A673 (cell line): ENCODE data around the gene TPM1. TPM values are rescaled to one million over a fixed set of nuclear protein-coding genes. Genes with fewer than 3 reads are reported as not detected.

ENCODE experiments used
- BruUV-seq: library from RNA; stranded (reverse); fragments of 400-500 nt; replicated peaks from 2 replicates; lab custom pipeline; 2021; lab: Mats Ljungman, UMichigan
- CTCF ChIA-PET: fragments of 300-600 bp; sonication (Branson Sonifier 250); formaldehyde crosslinking; loops from one replicate; lab custom pipeline; 2022; ENCODE audit warnings: antibody characterized with exemption; lab: Charles Lee
- POLR2A ChIA-PET: fragments of 300-600 bp; sonication (Branson Sonifier 250); formaldehyde crosslinking; loops from one replicate; lab custom pipeline; 2022; ENCODE audit warnings: antibody characterized with exemption; ENCODE audit not compliant: low non-redundant PET; lab: Charles Lee
- DNase-seq: peaks from one replicate; pipeline ENCODE4 v3.0.0-alpha.2; 2015; ENCODE audit warnings: low spot score
- H3K27ac ChIP-seq: fragments of 200-600 bp; sonication (generic); 2 replicates; pipeline ENCODE4 v1.5.1; 2016; ENCODE audit warnings: mixed run types, low read depth, mild to moderate bottlenecking, mixed read lengths, antibody characterized with exemption, low read length; ENCODE audit not compliant: poor library complexity, severe bottlenecking
- H3K27me3 ChIP-seq: fragments of 200-600 bp; sonication (generic); replicated peaks from 2 replicates; pipeline ENCODE4 v1.6.1; 2017; ENCODE audit warnings: mixed run types, low read depth, mild to moderate bottlenecking, mixed read lengths, antibody characterized with exemption, low read length; ENCODE audit not compliant: insufficient read depth, poor library complexity
- H3K36me3 ChIP-seq: fragments of 200-600 bp; sonication (generic); 2 replicates; pipeline ENCODE4 v1.6.1; 2016; ENCODE audit warnings: mixed run types, mild to moderate bottlenecking, mixed read lengths, antibody characterized with exemption, low read length; ENCODE audit not compliant: insufficient read depth, poor library complexity, severe bottlenecking
- H3K4me1 ChIP-seq: fragments of 200-600 bp; sonication (generic); 2 replicates; pipeline ENCODE4 v1.6.1; 2017; ENCODE audit warnings: mixed run types, mild to moderate bottlenecking, mixed read lengths, antibody characterized with exemption, low read length; ENCODE audit not compliant: insufficient read depth, poor library complexity, severe bottlenecking
- H3K4me3 ChIP-seq: fragments of 200-600 bp; sonication (generic); 2 replicates; pipeline ENCODE4 v1.5.1; 2016; ENCODE audit warnings: low read depth, mixed run types, mild to moderate bottlenecking, mixed read lengths, low read length; ENCODE audit not compliant: poor library complexity, severe bottlenecking
- H3K9me3 ChIP-seq: fragments of 200-600 bp; sonication (generic); 2 replicates; pipeline ENCODE4 v1.6.1; 2016; ENCODE audit warnings: mixed run types, low read depth, mild to moderate bottlenecking, mixed read lengths, antibody characterized with exemption, low read length; ENCODE audit not compliant: poor library complexity, severe bottlenecking
- CTCF ChIP-seq: fragments of 300-800, 200-600 bp; sonication (generic); conservative IDR thresholded peaks from 2 replicates; pipeline ENCODE4 v1.5.1; 2017; ENCODE audit warnings: low read depth, mild to moderate bottlenecking, antibody characterized with exemption, low read length, moderate library complexity, mixed read lengths
- EZH2 ChIP-seq: fragments of 200-600 bp; sonication (generic); IDR thresholded peaks from 2 replicates; pipeline ENCODE4 v1.6.1; 2017; ENCODE audit warnings: borderline replicate concordance, low read depth, mild to moderate bottlenecking, mixed read lengths, antibody characterized with exemption, low read length; ENCODE audit not compliant: poor library complexity, severe bottlenecking
- intact Hi-C: fragments of 100-400 bp; cut with micrococcal nuclease; formaldehyde crosslinking; loops from one replicate; pipeline ENCODE4 v1.10.0; 2022; ENCODE audit not compliant: unreplicated experiment
- total RNA-seq: library from RNA; stranded (reverse); gene quantifications from 2 replicates; pipeline ENCODE4 v1.2.3, GENCODE V29; 2021

Gene TPM1
- total RNA-seq, 1 experiment from 2014 or later, result 31.2 TPM

- H3K9me3 ChIP-seq, result no peaks in the 10 kb centered on the region
- H3K27ac ChIP-seq, result no peak overlapping the region
- BruUV-seq, result no TSS peak
- ChIA-PET POLR2A (no interaction called here), CTCF (no interaction called here)
- TF ChIP-seq EZH2 (no peak), CTCF (no peak)
- H3K27me3 ChIP-seq, result no peaks in the 10 kb centered on the region
- H3K4me3 ChIP-seq, result no peak overlapping the region
- H3K4me1 ChIP-seq, result no peaks in the 10 kb centered on the region
- no peaks in the 10 kb centered on the region for H3K36me3 ChIP-seq
- intact Hi-C loops, result no loop called here
- DNase-seq, result no peak
These were observed 29.6 kb downstream of the TPM1 start for GRCh38 chr15:63072023-63072650.

- BruUV-seq, result no TSS peak
- intact Hi-C loops, result no loop called here
- ChIA-PET POLR2A (no interaction called here), CTCF (no interaction called here)
- no peak overlapping the region for H3K4me3 ChIP-seq
- H3K4me1 ChIP-seq, result no peaks in the 10 kb centered on the region
- TF ChIP-seq EZH2, result no peak
- no peak for TF ChIP-seq CTCF
- no peak overlapping the region for H3K27ac ChIP-seq
- no peaks in the 10 kb centered on the region for H3K36me3 ChIP-seq
- no peaks in the 10 kb centered on the region for H3K9me3 ChIP-seq
- H3K27me3 ChIP-seq, result no peaks in the 10 kb centered on the region
- no peak for DNase-seq
These were observed 30.3 kb downstream of the TPM1 start for GRCh38 chr15:63072809-63073277.

GRCh38 chr15:63073497-63074172 is 31.1 kb downstream of the TPM1 start:
- no peak for DNase-seq
- intact Hi-C loops, result no loop called here
- POLR2A ChIA-PET, result no interaction called here

More at GRCh38 chr15:63073497-63074172, 31.1 kb downstream of the TPM1 start:
- Histone ChIP-seq H3K27ac (no peak overlapping the region), H3K4me1 (no peaks in the 10 kb centered on the region), H3K36me3 (no peaks in the 10 kb centered on the region), H3K27me3 (no peaks in the 10 kb centered on the region), H3K4me3 (no peak overlapping the region), H3K9me3 (no peaks in the 10 kb centered on the region)
- CTCF ChIA-PET, result no interaction called here
- no peak for TF ChIP-seq CTCF
- no peak for TF ChIP-seq EZH2
- no TSS peak for BruUV-seq
